Stimulated activated CD4-positive, alpha-beta T cell treated with anti-CD3 and anti-CD28 coated beads, TNF-alpha, amount 100 ng/mL, for 48 hours (primary cell): ENCODE data around the gene HNF1A.
"Not testable (repeated sequence)": the region's sequence is repeated elsewhere in the genome, so short reads cannot be mapped to it uniquely, and the experiment has no call there.

Source experiments
- DNase-seq, 3 donors: peaks; one replicate each; pipeline ENCODE4 v3.0.0-alpha.2; 2020; ENCODE audit warnings: low read depth in 3 of 3

The HNF1A gene

GRCh38 chr12:121010860-121011259, 32.5 kb downstream of the HNF1A start:
- DNase-seq, result no peak

DNA sequence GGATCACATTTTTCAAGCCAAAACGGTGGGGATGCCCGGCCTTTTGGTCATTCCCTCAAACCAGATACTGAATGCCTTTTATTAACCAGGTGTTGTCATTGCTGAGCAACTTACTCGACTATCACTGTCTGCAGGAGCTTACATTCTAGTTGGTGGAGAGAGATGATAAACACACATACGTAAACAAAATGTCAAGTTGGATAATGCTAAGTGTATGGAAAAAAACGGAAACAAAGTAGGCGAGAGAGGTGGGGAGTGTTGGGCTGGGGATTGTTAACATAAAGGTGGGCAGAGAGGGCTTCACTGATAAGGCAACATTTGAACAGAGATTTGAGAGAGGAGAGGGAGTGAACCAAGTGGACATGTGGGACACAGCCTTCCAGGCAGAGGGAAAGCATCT, 33.5 kb downstream of the HNF1A start:
- DNase-seq, result no peak

DNA sequence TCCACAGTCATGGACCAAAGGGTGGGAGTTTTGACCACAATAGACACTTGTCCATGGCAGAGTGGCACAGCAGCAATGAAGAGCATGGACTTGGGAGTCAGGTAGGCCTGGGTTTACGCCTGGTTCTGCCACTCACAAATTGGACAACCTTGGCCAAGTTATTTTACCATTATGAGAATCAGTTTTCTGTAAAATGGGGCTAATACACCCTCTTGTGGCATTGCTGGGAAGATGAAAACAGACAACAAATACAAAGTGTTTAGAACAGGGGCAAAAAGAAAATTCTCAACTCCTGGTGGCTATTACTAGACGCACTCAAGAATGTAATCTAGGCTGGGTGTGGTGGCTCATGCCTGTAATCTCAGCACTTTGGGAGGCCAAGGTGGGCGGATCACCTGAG, 35.4 kb downstream of the HNF1A start:
- DNase-seq, result no peak

DNA sequence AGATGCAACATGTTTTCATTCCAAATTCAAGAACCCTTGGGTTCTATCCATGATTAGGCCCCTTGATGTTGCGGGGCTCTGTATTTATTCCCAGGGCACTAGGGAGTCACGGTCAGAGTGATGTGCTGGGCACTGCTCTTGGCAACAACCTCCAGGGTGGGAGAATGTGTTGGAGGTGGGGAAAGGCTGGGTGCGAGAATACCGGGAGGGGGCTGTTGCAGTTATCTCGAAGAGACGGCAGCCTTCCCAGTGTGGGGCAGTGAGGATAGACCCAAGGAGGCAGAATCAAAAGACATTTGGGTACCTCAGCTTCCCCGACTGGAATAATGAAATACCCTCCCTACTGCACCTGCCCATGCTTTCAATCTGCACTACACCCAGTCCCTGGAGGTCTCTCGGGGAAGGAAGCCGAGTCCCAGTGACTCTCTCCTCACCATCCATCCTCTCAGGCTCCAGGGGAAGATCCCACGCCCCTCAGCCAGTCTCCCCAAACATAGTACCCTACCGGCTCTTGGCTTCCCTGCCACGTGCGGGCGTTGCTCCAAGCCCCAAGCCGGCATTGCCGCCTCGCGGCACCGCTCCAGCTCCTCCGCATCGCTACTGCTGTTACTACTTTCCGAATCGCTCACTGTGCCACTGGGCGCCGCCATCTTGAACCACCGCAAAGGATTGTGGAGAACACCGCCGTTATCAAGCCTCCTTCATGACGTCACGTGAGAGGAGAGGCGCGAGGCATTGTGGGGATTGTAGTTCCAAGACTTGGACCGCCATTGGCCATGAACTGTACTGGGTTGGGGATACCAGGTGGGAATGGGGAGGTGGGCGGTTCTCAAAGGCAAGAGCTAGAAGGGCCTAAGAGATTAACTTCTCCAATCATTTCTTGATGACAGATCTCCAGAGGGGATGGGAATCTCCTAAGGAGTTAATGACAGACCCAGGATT, 37.8 kb downstream of the HNF1A start, which contains the start of gene C12orf43:
Gene C12orf43, minus strand, starts transcription at position 663 of the 942 bp plus-strand sequence. Its CDS starts 13 bp downstream, at position 650.
- peak; percentile 86 to 91 (median 90) for DNase-seq

GRCh38 chr12:121017966-121018491, 39.7 kb downstream of the HNF1A start:
- DNase-seq, result no peak

DNA sequence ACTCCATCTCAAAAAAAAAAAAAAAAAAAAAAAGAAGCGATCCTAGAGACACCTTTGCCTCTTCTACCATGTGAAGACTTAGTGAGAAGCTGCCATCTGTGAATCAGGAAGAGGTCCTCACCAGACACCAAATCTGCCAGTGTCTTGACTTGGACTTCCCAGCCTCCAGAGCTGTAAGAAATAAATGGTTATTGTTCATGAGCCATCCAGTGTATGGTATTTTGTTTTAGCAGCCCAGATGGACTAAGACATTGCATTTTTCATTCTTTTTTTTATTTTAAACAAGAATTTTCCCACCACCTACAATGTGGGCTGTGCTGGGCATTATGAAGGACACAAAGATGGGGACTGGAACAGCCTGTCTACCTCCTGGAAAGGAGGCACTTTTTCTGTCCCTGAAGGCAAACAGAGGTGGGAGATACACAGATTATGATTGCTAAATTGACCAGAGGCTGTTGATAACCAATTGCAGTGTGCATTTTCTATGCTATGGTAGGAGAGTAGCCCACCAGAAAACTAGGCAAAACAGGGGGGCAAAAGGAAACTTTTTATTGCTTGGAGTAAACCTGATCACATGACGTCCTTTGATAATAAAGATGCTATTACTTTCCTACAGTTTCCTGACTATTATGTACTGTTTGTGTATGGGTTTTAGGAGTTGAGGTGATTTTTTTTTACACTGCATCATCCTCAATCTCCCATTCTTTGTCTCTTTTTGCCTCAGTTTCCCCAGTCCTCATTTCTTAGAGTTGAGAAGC, 40.7 kb downstream of the HNF1A start:
- DNase-seq, result no peak

DNA sequence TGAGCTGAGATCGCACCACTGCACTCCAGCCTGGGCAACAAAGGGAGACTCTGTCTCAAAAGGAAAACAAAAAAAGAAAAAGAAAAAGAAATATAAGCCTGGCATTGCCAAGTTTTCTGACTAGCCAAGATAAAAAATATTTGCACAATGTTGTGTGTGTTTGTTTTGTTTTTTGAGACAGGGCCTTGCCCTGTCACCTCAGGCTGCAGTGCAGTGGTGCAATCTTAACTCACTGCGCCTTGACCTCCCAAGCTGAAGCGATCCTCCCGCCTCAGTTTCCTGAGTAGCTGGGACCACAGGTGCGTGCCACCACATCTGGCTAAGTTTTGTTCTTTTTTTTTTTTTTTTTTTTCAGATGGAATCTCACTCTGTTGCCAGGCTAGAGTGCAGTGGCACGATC, 43.4 kb downstream of the HNF1A start:
- no peak for DNase-seq

- DNase-seq, result no peak
Measured at GRCh38 chr12:121022713-121023112, 44.4 kb downstream of the HNF1A start.

- DNase-seq, result no peak
Measured at GRCh38 chr12:121023799-121024198, 45.5 kb downstream of the HNF1A start.

DNA sequence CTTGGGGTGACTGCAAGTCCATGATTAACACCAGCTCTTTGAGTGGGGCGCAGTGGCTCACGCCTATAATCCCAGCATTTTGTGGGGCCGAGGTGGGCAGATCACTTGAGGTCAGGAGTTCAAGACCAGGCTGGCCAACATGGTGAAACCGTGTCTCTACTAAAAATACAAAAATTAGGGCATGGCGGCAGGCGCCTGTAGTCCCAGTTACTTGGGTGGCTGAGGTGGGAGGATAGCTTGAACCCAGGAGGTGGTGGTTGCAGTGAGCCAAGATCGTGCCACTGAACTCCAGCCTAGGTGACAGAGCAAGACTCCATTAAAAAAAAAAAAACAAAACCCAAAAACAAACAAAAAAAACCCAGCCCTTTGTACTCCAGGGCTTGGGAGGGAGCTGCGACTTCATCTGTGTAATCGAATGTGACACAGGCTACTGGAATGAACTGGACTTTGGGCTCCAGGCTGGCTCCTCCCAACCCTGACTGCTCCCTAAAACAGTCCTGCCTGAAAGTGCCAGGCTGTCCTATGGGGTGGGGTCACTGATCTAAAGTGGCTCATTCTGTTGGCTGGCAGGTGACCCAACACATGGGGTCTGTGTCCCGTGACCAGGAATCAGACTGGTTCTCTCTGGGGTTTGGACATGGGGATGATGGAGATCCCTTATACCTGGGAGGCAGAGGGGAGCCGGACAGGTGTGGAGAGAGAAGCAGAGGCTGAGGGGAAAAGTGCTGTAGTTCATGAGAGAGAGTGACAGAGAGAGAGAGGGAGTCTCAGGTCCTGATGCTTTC, 47.3 kb downstream of the HNF1A start:
- no peak for DNase-seq

DNA sequence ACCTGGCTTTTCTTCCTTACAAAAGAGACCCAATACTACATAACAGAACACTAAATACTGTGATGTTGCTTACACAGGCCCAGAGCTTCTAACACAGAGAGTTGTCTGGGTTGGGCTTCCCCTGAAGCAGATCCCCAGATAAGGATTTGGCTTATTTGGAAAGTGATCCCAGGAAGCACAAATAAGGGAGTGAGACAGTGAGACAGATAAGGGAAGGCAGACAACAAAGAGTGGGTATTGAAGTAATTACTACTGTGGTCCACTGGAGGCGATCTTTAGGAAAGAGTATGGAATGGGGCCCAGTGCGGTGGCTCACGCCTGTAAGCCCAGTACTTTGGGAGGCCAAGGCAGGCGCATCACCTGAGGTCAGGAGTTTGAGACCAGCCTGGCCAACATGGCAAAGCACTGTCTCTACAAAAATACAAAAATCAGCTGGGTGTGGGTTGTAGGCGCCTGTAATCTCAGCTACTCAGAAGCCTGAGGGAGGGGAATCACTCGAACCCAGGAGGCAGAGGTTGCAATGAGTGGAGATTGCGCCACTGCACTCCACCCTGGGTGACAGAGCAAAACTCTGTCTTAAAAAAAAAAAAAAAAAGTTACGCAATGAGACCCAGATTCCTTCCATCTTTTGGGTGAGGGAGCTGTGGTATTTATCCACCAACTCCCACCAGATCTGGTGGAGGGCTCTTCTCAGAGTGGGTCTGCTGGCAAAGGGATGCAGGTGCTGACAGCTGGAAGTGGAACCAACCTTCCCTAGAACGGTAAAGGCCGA, 48.1 kb downstream of the HNF1A start:
- no peak for DNase-seq

- DNase-seq, result no peak
Measured at GRCh38 chr12:121030576-121031212, 52.4 kb downstream of the HNF1A start.

DNA sequence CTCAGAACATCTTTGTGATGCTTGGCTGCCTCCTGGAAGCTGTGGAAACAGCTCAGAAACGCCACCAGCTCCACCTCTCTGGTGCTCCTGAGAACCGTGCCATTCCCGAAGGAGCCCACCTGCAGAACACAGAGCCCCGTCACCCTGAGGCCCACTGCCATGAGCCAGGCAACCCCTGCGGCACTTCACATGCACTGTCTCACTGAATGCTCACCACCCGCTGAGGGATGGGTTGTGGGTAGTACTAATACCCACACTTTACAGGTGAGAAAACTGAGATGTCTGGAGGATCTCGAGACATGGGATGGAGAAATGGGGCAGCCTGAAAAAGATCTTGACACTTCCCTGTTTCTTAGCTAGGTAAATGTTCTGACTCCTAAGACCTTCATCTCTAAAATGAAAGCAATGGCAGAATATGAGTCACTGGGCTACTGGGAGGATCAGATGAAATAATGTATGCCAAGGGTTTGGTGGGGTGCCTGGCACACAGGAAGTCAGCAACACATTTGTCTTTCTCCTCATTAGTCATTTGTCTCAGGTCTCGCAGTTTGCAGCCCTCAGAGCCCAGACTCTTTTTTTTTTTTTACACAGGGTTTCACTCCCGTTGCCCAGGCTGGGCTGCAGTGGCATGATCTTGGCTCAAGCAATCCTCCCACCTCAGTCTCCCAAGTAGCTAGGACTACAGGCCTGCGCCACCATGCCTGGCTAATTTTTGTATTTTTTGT, 55.4 kb downstream of the HNF1A start:
- DNase-seq, result peak in 1 of 3 donors; percentile 58

DNA sequence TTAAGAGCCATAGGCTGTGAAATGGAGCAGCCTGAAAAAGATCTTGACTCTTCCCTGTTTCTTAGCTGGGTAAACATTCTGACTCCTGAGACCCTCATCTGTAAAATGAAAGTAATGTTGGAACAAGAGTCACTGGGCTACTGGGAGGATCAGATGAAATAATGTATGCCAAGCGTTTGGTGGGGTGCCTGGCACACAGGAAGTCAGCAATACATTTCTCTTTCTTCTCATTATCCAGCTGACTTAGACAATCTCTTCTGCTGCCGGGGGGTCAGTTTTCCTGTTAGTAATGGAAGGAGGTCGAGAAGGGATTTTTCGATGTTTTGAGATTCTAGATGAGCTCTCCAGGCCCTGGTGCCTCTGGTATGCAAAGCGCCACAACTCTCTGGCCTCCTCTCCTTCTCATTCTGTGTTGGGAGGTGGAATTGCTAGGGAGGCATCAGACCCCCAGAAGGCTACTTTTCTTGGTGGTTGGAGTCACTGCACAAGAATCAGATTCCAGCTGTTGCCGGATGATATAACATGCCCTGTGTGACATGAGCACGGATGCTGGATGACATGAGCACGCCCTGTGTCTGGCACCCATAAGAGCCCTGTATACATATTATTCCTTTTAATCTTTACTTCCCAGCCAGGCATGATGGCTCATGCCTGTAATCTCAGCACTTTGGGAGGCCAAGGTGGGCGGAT, 56.4 kb downstream of the HNF1A start:
- DNase-seq, result no peak

DNA sequence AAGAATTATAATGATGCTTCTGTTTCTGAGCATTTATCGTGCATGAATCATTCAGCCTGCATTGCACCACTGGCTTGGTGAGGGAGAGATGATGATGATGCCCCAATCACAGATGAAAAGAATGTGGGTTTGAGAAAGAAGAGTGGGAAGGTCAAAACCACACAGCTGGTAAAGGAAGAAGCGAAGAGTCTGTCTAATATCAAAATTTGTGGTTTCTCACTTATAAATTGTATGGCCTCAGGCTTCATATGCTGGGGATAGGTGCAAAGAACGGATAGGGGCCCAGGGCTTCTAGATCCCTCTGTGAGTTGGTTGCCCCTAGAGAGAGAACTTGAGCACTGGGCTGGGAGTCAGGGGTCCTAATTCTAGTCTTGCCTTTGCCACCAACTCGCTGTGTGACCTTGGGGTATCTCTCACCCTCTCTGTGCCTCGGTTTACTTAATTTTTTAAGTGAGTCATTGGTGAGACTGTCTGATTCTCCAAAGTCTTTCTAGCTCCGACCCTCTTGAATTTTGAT, 58.5 kb downstream of the HNF1A start:
- peak in 1 of 3 donors; percentile 51 for DNase-seq

DNA sequence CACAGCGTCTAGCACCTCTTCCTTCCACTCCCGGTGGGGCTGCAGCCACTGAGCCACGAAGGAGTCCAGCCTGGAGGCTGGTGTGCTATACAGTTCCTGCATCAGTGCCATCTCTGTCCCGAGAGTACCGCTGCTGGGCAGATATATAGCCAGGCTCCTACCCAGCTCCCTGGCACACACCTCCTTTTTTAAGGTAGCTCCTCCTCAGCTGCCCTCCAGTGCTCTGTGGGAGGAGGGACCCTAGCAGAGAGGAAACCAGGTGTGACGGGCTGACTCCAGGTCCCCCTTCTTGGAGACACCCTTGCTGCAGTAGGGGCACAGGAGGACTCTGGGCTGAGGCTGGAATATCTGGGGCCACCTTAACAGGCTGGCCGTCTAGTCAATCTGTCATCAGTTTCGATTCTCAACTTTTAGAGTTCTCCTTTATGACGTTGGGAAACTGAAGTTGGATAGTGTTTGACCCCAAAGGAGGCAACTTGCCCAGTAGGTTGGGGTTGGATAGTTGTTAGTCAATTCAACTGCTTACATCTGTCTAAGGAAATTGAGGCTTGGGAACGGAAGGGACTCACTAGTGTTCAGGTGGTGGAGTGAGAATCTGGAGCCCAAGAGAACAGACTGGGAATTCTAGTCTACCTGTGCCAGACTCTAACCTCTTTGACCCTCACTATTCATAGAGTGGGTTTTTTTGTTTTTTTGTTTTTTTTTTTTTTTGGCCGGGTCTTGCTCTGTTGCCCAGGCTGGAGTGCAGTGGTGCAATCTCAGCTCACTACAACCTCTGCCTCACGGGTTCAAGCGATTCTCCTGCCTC, 60.7 kb downstream of the HNF1A start, which contains the start of gene OASL:
Gene OASL, minus strand, starts transcription at position 386 of the 808 bp plus-strand sequence. Its CDS starts 275 bp downstream, at position 111.
- no peak for DNase-seq

DNA sequence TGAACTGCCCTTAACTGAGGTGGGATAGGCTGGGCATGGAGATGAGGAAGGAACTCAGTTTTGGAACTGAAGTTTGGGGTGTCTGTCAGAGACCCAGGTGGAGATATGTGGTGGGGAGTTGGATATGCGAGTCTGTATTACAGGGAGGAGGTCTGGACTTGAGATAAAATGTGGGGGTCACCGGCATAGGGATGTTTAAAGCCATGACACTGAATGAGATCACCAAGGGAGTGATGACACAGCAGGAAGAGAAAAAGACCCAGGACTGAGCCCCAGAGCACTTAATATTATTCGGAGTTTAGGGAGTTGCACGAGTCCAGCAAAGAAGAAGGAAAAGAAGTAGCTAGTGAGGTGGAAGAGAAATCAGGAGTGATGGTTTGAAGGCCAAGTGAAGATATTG, 64.7 kb downstream of the HNF1A start:
- DNase-seq, result no peak

DNA sequence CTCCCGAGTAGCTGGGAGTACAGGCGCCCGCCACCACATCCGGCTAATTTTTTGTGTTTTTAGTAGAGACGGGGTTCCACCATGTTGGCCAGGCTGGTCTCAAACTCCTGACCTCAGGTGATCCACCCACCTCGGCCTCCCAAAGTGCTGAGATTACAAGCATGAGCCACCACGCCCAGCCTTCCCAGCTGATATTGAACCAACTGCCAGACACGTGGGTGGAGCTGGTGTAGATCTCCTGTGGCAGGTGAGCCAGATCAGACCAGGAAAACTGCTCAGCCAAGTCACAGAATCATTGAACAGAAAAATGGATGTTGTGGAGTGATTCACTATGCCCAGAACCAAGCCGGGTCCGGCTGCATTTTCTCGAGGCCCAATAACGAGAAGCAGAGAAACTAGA, 69.1 kb downstream of the HNF1A start:
- DNase-seq, result not testable (repeated sequence)
